HAP-1 (cell line): Measurements from ENCODE around the gene FBXO28.
A peak's percentile ranks its signal among the peaks of the same experiment; 100 is the strongest.
"Not testable (repeated sequence)": the region's sequence is repeated elsewhere in the genome, so short reads cannot be mapped to it uniquely, and the experiment has no call there.

ENCODE experiments used
- DNase-seq, 2 experiments: peaks; one replicate each; pipeline ENCODE4 v3.0.0-alpha.2; 2016 to 2020; ENCODE audit warnings: low spot score in 2 of 2
- H3K27me3 ChIP-seq: fragments of 250-450 bp; sonication (Bioruptor Pico); 2 replicates; pipeline ENCODE4 v1.5.1; 2020; ENCODE audit warnings: low read depth, mild to moderate bottlenecking, moderate library complexity
- H3K36me3 ChIP-seq: fragments of 250-450 bp; sonication (Bioruptor Pico); replicated peaks from 2 replicates; pipeline ENCODE4 v1.5.1; 2020; ENCODE audit warnings: mild to moderate bottlenecking
- H3K4me1 ChIP-seq: fragments of 250-450 bp; sonication (Bioruptor Pico); 2 replicates; pipeline ENCODE4 v1.5.1; 2020; ENCODE audit warnings: mild to moderate bottlenecking
- H3K4me3 ChIP-seq: fragments of 250-450 bp; sonication (Bioruptor Pico); 2 replicates; pipeline ENCODE4 v1.5.1; 2020; ENCODE audit warnings: mild to moderate bottlenecking, moderate library complexity
- H3K9me3 ChIP-seq: fragments of 250-450 bp; sonication (Bioruptor Pico); 2 replicates; pipeline ENCODE4 v1.5.1; 2020; ENCODE audit warnings: mild to moderate bottlenecking, moderate library complexity
- in situ Hi-C: fragments of 300-500 bp; cut with MboI; formaldehyde crosslinking; loops from 3 replicates; pipeline ENCODE4 v1.14.3; 2020; ENCODE audit warnings: low sequenced_read_pairs, inconsistent platforms, mixed read lengths

The FBXO28 gene

DNA sequence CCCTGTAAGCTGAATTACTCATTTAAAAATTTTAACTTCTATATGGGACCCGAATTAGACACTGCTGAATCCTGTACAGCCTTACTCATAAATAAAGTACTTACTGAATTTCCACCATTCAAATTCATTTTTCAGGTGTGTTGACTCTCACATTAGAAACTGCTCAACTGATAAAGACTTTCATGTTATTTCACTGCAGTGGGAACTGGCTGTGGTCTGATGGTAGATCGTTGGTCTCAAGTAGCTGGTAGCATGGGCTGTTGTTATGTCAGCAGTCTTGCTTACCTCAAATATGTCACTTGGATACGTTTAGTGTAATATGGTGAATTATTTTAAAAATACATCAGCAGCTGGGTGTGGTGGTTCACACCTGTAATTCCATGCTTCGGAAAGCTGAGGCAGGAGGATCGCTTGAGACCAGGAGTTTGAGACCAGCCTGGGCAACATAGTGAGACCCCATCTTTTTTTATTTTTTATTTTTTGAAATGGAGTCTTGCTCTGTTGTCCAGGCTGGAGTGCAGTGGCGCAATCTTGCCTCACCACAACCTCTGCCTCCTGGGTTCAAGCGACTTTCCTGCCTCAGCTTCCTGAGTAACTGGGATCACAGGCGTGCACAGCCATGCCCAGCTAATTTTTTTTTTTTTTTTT lies 79.5 kb downstream of the FBXO28 start:
- in situ Hi-C loops = no loop called here
- no peaks in the 10 kb centered on the region for H3K4me1 ChIP-seq
- H3K36me3 ChIP-seq = peaks cover 30% of the 10 kb centered on the region
- no peaks in the 10 kb centered on the region for H3K27me3 ChIP-seq
- DNase-seq = no peak
- H3K9me3 ChIP-seq = no peaks in the 10 kb centered on the region
- H3K4me3 ChIP-seq = no peak overlapping the region

DNA sequence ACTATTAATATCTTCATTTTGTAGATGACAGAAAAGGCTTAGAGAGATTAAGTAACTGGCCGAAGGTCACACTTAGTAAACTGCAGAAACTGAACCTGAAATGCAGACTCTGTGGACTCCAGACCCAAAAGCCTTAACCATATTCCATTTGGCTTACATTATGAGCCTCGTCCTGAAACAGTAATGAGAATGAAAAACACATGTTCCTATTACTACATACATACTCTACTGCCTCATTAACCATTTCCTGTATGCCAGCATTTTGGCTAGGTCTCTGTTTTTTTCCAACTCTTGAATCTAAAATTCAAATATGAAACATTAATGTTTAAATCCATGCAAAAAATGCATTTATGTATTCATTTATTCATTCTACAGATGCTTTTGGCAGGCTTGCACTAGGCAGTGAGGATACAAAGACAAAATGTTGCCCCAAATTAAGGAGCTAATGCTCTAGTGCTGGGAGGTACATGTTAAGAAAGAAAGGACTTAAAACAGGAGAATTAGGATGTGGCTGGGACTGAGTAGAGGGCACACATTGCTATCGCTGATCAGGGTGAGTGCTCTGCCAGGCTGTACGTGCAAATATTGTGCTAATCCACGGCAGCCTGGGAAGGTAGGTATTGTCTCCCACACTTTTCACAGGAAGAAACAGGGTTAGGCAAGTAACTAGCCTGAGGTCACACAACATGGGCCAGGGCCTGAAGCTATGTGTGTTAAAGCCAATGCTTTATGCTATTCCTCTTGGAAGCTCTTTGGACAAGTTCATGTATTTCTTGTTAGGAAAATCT lies 83.1 kb downstream of the FBXO28 start:
- Histone ChIP-seq H3K4me1 (peaks cover 2% of the 10 kb centered on the region; the same call in 1 of the 2 replicates), H3K4me3 (no peak overlapping the region), H3K9me3 (no peaks in the 10 kb centered on the region), H3K36me3 (peaks cover 16% of the 10 kb centered on the region), H3K27me3 (no peaks in the 10 kb centered on the region)
- in situ Hi-C loops = no loop called here
- no peak for DNase-seq

- no peaks in the 10 kb centered on the region for H3K27me3 ChIP-seq
- in situ Hi-C loops = no loop called here
- no peak overlapping the region for H3K4me3 ChIP-seq
- no peak for DNase-seq
- no peaks in the 10 kb centered on the region for H3K9me3 ChIP-seq
- peaks cover 4% of the 10 kb centered on the region; the same call in 1 of the 2 replicates for H3K36me3 ChIP-seq
- H3K4me1 ChIP-seq = peaks cover 2% of the 10 kb centered on the region; the same call in 1 of the 2 replicates
Measured at GRCh38 chr1:224198572-224198971, 84.7 kb downstream of the FBXO28 start.

GRCh38 chr1:224199679-224200078 lies 85.8 kb downstream of the FBXO28 start:
- Histone ChIP-seq H3K4me3 (no peak overlapping the region), H3K4me1 (peaks cover 5% of the 10 kb centered on the region), H3K9me3 (no peaks in the 10 kb centered on the region), H3K36me3 (no peaks in the 10 kb centered on the region), H3K27me3 (no peaks in the 10 kb centered on the region)
- in situ Hi-C loops = no loop called here
- DNase-seq = peak in 1 of 2 experiments; percentile 30

GRCh38 chr1:224201383-224201782 lies 87.5 kb downstream of the FBXO28 start:
- Histone ChIP-seq H3K4me3 (no peak overlapping the region), H3K9me3 (no peaks in the 10 kb centered on the region), H3K36me3 (no peaks in the 10 kb centered on the region), H3K27me3 (no peaks in the 10 kb centered on the region), H3K4me1 (peaks cover 7% of the 10 kb centered on the region)
- in situ Hi-C loops = no loop called here
- no peak for DNase-seq

GRCh38 chr1:224201853-224202252 lies 87.9 kb downstream of the FBXO28 start:
- DNase-seq = no peak
- in situ Hi-C loops = no loop called here
- Histone ChIP-seq H3K36me3 (no peaks in the 10 kb centered on the region), H3K4me3 (no peak overlapping the region), H3K27me3 (no peaks in the 10 kb centered on the region), H3K4me1 (peaks cover 7% of the 10 kb centered on the region), H3K9me3 (no peaks in the 10 kb centered on the region)

DNA sequence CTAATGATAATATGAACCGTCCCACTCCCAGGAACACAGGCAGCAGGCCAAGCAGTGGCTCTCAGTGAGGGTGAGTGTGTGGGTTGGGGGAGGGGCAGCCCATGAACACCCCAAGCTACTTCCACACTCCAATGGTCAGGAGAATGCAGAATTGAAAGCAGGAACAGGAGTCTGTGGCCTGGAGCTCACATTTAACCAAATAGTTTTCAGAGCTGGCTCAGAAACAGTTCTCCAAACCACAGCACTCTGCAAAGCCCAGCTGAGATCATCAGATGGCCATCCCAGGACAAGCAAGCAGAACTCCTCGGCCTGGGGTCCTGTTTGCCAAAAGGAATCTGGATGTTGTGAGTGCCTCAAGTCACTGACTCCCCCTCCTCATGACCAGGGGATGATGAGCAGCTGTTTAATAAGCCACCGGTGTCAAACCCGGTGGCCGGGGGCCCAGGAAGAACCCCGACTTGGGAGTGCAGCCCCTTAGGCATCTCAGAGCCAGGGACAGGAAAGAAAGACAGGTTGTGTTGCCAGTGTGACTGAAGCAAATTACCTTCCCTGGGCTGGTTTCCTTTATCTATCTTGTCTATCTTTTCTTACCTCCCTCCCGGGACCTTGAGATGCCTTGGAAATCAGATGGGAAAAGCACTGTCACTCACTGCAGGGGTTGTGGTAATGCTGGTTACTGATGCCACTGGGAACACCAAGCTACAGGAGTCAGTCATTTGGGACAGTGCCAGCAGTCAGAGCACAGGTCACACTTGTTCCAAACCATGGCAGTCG lies 89.5 kb downstream of the FBXO28 start:
- DNase-seq = no peak
- Histone ChIP-seq H3K27me3 (no peaks in the 10 kb centered on the region), H3K36me3 (no peaks in the 10 kb centered on the region), H3K4me1 (peaks cover 7% of the 10 kb centered on the region), H3K9me3 (no peaks in the 10 kb centered on the region), H3K4me3 (no peak overlapping the region)
- in situ Hi-C loops = no loop called here

DNA sequence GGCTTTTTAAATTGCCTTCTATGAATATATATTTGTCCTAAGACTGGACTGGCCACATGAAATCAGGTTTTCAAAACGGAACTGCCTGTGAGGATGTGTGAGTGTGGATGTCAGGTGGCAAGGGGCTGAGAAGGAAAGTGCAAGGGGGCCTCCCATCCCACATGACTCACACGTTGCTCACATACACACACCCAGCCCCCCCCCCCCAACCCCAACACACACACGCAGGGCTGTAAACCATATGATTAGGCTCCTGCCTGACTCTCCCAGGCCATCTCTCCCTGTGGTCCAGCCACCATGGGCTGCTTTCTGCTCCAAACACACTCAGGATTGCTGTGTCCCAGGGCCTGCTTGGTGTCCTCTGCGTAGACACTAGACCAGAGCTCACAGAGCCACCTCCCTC lies 91.5 kb downstream of the FBXO28 start:
- no peaks in the 10 kb centered on the region for H3K36me3 ChIP-seq
- peaks cover 5% of the 10 kb centered on the region for H3K4me1 ChIP-seq
- DNase-seq = no peak
- in situ Hi-C loops = no loop called here
- H3K4me3 ChIP-seq = no peak overlapping the region
- H3K9me3 ChIP-seq = no peaks in the 10 kb centered on the region
- H3K27me3 ChIP-seq = no peaks in the 10 kb centered on the region

GRCh38 chr1:224205931-224206538 lies 92.1 kb downstream of the FBXO28 start:
- DNase-seq, in situ Hi-C loops, H3K4me1 ChIP-seq, H3K36me3 ChIP-seq, H3K27me3 ChIP-seq, H3K4me3 ChIP-seq, H3K9me3 ChIP-seq: not testable (repeated sequence)

DNA sequence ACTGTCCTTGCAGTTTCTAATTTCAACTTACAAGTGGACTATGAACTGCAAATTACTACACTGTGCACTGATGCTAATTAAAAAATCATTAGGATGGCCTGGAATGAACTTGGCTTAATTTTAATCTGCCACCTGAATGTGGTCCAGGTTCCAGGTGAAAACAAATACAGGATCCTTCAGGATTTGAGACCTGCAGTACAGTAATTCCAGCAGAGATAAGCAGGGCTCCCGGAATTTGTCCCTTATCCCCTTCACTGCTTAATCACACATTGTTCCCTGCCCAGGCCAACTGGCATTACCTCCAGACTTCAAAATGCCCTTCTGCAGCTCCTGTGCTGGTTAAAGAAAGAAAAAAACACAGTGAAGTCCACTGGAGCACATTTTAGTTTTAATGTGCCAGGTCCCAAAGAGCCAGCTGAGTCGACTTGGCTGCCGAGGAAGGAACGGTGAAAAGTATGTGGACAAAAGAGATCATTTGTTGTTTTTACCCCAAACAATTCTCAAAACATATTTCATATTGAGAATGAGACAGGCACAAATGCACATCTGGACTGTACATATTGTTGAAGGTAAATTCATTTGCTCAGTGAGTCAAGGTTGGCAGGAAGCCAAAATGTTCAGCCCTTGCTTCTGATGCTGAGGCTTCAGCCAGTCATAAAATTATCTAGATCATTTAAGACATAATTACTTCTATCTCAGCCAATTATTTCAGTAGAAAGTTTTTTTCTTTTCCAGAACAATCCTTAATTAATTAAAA lies 97.5 kb downstream of the FBXO28 start:
- no peaks in the 10 kb centered on the region for H3K36me3 ChIP-seq
- DNase-seq = peak in 1 of 2 experiments; percentile 38
- no peaks in the 10 kb centered on the region for H3K27me3 ChIP-seq
- no peaks in the 10 kb centered on the region for H3K9me3 ChIP-seq
- H3K4me3 ChIP-seq = no peak overlapping the region
- in situ Hi-C loops = no loop called here
- peaks cover 6% of the 10 kb centered on the region; the same call in 1 of the 2 replicates for H3K4me1 ChIP-seq
